ENCODE measurements around the gene REEP3.
"Not testable (repeated sequence)": the region's sequence is repeated elsewhere in the genome, so short reads cannot be mapped to it uniquely, and the experiment has no call there.

REEP3 gene

GRCh38 chr10:63520500-63521415 is at the start of gene REEP3:
Gene REEP3, plus strand, starts transcription at chr10:63521401. Its CDS starts 145 bp downstream, at chr10:63521546.
- no peak for DNase-seq

DNA sequence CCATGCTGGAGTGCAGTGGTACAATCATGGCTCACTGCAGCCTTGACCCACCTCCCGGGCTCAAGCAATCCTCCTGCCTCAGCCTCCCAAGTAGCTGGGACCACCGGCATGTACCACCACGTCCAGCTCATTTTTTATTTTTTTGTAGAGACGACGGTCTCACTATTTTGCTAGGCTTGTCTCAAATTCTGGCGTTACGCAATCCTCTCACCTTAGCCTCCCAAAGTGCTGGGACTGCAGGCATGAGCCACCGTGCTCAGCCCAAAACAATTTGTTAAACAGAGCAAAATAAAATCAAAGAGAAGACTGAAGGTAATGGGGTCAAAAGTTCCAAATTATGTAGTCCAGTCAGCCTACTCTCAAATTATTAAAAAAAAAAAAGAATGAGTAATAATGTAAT is 46.7 kb upstream of the REEP3 start:
- DNase-seq = no peak

GRCh38 chr10:63477927-63478326 is 43.3 kb upstream of the REEP3 start:
- DNase-seq = no peak

DNA sequence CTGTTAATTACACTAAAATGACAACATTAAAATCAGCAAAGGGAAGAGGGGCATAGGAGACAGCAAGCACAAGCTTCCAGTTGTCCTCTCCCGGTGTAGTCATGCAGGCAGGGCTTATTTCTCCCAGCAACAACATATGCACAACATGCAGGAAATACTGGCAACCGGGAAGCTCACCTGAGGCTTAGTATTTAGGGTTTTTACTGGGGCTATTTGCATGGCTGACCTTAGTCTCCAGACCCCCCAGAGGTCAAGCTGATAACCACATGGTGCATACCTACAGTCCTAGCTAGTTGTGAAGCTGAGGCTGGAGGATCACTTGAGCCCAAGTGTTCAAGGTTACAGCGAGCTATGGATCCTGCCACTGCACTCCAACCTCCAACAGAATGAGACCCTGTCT is 42.6 kb upstream of the REEP3 start:
- DNase-seq = no peak

- no peak for DNase-seq
These were observed 41.0 kb upstream of the REEP3 start for GRCh38 chr10:63480237-63480636.

DNA sequence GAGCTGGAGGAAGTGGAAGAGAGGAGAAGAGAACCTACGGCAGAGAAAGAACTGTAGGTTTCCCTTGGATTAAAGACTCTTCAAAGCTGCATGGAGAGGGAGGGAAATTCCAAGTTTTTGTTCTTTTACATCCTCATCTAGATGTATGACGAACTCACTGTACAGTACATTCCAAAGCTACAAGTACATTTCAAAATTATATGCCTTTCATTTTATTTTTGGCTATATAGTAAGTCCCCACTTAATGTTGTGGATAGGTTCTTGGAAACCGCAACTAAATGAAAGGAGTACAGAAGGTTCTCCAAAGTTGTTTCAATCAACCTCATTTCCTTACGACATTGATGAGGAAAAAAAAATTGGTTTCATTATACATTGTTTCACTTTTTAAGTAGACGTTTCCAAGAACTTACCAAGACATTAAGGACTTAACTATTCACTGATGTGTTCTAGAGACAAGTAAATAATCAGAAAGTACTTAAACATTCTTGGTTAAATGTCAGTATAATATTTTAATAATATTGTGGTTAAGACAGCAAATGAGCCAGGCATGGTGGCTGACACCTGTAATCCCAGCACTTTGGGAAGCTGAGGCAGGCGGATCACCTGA is 39.3 kb upstream of the REEP3 start:
- DNase-seq = no peak

DNA sequence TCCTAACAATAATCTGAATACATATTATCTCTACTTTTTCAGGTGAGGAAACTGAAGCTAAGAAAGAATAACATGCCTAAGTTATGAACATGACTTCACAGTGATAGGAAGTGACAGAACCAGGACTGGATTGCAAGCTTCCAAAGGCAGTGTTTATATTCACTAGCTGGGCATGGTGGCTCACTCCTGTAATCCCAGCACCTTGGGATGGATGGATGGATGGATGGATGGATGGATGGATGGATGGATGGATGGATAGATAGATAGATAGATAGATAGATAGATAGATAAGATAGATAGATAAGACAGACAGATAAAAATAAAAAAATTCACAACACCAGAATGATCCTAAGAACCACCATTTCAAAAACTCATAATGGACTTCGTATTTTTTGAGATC is 37.2 kb upstream of the REEP3 start:
- DNase-seq = no peak

- no peak for DNase-seq
These were observed 33.2 kb upstream of the REEP3 start for GRCh38 chr10:63487990-63488389.

- no peak for DNase-seq
These were observed 31.4 kb upstream of the REEP3 start for GRCh38 chr10:63489838-63490237.

DNA sequence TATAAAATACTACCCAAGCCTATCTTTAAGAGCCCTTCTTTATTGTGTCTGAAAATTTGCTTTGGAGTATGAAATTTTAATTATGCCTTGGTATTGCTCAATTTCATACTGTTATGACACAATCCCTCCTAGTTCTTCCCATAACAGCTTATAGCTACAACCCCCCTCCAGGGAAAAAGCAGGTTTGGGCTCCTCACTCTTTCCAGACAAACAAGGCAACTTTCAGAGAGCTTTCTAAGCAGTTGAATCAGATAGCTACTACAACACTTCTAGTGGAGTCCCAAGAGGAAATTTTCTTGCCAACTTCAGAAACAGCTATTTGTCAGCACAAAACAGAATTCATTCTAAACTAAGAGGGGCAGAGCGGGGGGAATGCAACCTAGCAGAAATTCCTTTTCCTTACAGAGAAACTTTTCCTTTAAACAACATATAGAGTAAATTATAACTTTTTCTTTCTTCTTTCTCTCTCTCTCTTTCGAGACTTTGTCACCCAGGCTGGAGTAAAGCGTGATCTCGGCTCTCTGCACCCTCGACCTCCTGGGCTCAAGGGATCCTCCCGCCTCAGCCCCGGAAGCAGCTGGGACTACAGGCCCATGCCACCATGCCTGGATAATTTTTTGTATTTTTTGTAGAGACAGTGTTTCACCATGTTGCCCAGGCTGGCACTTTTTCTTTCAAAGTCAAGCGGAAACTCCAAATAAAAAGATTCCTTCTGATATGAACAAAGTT is 29.4 kb upstream of the REEP3 start:
- DNase-seq = no peak

DNA sequence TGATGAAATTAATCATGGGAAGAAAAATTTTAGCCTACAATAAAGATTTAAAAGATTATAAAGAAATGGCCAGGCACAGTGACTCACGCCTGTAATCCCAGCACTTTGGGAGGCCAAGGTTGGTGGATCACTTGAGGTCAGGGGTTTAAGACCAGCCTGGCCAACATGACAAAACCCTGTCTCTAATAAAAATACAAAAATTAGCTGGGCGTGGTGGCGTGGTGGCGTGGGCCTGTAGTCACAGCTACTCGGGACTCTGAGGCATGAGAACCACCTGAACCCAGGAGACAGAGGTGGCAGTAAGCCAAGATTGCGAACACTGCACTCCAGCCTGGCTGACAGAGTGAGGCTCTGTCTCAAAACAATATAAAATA is 28.9 kb upstream of the REEP3 start:
- not testable (repeated sequence) for DNase-seq

DNA sequence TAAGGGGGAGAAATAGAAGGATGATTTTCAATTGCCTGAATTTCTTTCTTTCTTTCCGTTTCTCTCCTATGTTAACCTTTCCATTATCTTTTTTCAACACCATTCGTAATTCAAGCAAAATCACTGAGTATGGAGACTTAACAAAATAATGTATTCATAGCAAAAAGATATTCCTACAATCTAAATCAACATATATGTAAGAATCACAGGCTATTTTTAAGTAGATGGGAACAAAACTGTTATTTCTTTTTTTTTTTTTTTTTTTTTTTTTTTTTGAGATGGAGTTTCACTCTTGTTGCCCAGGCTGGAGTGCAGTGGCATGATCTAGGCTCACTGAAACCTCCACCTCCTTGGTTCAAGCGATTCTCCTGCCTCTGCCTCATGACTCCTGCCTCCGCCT is 28.2 kb upstream of the REEP3 start:
- DNase-seq = no peak

- DNase-seq = no peak
These were observed 26.2 kb upstream of the REEP3 start for GRCh38 chr10:63494951-63495350.

- no peak for DNase-seq
These were observed 24.6 kb upstream of the REEP3 start for GRCh38 chr10:63496561-63496960.

DNA sequence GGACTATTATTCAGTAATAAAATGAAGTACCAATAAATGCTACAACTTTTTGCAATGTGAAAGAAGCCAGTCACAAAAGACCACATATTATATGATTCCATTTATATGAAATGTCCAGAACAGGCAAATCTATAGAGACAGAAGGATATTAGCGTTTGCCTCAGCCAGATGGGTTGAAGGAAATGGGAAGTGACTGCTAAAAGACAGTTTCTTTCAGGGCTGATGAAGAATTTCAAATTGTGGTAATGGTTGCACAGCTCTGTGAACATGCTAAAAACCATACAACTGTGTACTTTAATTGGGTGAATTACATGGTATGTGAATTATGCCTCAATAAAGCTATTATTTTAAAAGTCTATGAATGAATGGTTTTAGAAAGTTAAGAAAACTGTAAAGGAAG is 23.9 kb upstream of the REEP3 start:
- DNase-seq = no peak

DNA sequence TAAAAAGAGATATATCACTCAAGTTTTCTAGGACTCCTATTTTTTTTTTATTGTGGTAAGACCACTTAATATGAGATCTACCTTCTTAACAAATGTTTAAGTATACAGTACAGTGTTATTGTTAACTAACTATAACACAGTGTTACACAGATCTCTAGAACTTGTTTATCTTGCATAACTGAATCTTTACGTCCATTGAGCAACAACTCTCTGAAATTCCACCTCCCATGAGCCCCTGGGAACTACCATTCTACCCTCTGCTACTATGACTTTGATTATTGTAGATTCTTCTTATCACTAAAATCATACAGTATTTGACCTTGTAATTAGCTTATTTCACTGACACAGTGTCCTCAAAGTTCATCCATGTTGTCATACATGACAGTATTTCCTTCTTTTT is 22.5 kb upstream of the REEP3 start:
- no peak for DNase-seq

DNA sequence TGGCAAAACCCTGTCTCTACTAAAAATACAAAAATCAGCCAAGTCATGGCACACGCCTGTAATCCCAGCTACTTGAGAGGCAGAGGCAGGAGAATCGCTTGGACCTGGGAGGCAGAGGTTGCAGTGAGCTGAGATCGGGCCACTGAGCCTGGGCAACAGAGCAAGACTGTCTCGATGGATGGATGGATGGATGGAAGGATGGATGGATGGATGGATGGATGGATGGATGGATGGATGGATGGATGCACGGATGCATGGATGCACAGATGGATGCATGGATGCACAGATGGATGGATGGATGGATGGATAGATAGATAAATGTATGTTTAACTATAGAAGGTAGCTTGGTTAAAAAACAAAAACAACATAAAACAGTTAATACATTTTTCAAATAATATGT is 20.6 kb upstream of the REEP3 start:
- DNase-seq = not testable (repeated sequence)

DNA sequence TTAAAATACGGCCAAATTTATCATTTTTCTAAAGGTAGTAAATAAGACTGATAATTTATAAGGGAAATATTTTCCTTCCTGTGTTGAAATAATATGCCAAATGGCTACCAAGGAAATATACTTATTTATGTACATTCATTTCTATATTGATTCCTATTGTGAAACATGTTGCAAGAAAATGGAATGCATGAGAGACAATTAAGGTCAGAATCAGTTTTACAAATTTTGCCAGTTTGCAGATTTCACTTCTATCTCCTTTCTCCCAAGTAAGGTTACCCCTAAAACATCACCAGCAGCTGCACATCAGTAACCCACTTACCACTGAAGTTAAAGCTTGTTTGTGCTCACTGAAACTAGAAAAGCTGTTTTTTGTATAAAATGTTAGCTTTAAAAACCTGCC is 19.2 kb upstream of the REEP3 start:
- DNase-seq = no peak

GRCh38 chr10:63502832-63503231 is 18.4 kb upstream of the REEP3 start:
- DNase-seq = no peak

- DNase-seq = no peak
These were observed 17.8 kb upstream of the REEP3 start for GRCh38 chr10:63503395-63503794.

GRCh38 chr10:63504145-63504881 is 16.9 kb upstream of the REEP3 start:
- no peak for DNase-seq

GRCh38 chr10:63505562-63505961 is 15.6 kb upstream of the REEP3 start:
- DNase-seq = no peak

- no peak for DNase-seq
These were observed 14.6 kb upstream of the REEP3 start for GRCh38 chr10:63506554-63506953.

Data from NCI-H1436 treated with DMSO at 0.1 percent for 48 hours (cell line).